Activated T-cell treated with anti-CD3 and anti-CD28 coated beads, Interleukin-2, amount 50 U/mL, for 48 hours (primary cell): ENCODE results near the gene TANGO2.

ENCODE experiments used
- DNase-seq, 2 experiments: peaks; one replicate each; pipeline ENCODE4 v3.0.0-alpha.2; 2020

TANGO2 gene

GRCh38 chr22:20109411-20110358 lies 88.8 kb downstream of the TANGO2 start:
- DNase-seq = peak in 1 of 2 experiments; percentile 37

- DNase-seq = peak in 1 of 2 experiments; percentile 23
Observed at GRCh38 chr22:20110359-20110985, 89.6 kb downstream of the TANGO2 start.

- DNase-seq = peak in 1 of 2 experiments; percentile 67
Observed at GRCh38 chr22:20111045-20111688, 90.3 kb downstream of the TANGO2 start.

GRCh38 chr22:20111689-20112622 lies 91.0 kb downstream of the TANGO2 start:
- DNase-seq = peak in 1 of 2 experiments; percentile 26

GRCh38 chr22:20112623-20113511 lies 92.0 kb downstream of the TANGO2 start:
- DNase-seq = no peak

- DNase-seq = no peak
Observed at GRCh38 chr22:20113551-20114310, 92.8 kb downstream of the TANGO2 start.

GRCh38 chr22:20114506-20115475 lies 93.9 kb downstream of the TANGO2 start:
- DNase-seq = no peak

- no peak for DNase-seq
Observed at GRCh38 chr22:20115691-20116375, 94.9 kb downstream of the TANGO2 start, which contains the start of gene RANBP1. Gene RANBP1, plus strand, starts transcription at chr22:20116104. Its CDS starts 81 bp downstream, at chr22:20116185.

GRCh38 chr22:20116376-20116950 lies 95.6 kb downstream of the TANGO2 start:
- DNase-seq = no peak
